GM21381 (cell line): Measurements from ENCODE around the gene CSTF3.

Source experiments
- ATAC-seq: cut with Tn5 transposase; IDR thresholded peaks from one replicate; pipeline ENCODE4 v1.9.1; 2021; ENCODE audit warnings: mild to moderate bottlenecking, moderate library complexity; ENCODE audit not compliant: unreplicated experiment

The CSTF3 gene

DNA sequence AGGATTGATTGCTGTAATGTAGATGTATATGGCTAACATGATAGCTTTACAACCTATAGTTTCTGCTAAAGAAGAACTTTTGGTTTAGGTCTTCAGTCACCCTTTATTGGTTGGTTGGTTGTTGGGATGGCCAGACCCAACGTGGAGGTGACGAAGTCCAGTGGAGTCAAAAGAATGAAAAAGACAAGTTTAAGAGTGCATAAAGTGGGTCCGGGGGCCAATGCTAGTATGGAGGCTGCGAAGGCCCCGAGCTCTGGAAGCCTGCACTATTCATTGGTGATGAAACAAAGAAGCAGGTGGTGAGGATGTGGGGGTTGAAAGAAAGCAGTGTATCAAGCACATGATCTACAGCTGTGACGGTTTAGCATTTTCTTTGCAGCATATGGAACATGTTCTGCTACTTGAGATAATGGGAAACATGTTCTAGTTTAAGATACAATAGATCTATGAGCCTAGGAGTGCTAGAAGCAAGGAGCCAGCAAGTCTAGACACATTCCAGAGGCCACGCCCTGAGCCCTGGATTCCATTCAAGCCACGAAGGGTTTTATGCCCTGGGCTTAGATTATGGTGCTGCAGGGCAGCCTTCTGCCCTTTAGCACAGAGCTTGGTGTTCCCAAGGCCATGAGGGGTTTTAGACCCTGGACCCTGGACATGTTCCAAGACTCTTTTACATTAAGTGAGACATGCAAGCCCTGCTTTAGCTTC lies 115.6 kb downstream of the CSTF3 start:
- ATAC-seq, result no peak

DNA sequence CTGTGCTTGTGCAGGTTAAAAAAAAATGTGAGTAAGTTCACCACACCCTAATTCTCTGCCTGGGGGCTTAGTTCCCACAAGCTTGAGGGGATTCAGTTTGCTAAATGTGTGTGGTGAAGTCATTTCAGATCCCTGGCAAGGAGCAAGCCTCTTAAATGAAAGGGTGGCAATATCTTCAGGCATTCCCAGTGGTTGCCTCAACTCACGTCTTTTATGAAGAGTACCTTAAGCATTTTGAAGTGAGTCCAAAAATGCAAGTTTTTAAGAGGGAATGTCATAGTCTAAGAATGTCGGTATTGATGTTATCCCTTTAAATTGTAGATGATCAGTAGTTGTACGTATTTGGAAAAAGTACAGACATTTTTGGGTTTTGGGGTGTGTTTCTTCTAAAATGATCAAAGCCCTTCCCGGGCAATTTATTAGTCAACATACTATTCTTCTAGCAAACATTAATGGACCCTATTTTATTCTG lies 117.0 kb downstream of the CSTF3 start:
- no peak for ATAC-seq

DNA sequence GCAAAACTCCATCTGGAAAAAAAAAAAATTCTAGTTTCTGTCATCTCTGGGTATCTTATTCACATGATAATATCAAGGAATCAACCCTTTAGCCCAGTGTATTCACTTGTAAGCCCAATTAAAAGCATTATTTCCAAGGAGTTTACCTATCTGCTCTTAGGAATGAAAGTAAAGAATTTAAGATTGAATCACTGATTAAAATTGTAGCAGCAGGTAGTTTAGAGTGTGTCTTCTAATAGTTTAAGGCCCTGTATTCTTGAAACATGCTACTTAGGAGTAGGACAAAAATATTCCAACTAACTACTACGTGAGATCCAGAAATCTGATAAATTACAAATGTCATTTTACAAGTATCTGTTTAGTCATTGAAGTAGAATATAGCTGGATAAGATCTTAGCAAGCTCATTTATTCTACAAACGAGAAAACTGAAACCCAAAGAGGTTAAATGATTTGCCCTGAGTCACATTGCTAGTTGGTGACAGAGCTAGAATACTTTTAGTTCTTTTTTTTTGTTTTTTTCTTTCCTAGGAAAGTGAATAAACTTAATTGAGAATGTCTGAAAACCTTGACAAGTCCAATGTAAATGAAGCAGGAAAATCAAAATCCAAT lies 118.0 kb downstream of the CSTF3 start:
- no peak for ATAC-seq

DNA sequence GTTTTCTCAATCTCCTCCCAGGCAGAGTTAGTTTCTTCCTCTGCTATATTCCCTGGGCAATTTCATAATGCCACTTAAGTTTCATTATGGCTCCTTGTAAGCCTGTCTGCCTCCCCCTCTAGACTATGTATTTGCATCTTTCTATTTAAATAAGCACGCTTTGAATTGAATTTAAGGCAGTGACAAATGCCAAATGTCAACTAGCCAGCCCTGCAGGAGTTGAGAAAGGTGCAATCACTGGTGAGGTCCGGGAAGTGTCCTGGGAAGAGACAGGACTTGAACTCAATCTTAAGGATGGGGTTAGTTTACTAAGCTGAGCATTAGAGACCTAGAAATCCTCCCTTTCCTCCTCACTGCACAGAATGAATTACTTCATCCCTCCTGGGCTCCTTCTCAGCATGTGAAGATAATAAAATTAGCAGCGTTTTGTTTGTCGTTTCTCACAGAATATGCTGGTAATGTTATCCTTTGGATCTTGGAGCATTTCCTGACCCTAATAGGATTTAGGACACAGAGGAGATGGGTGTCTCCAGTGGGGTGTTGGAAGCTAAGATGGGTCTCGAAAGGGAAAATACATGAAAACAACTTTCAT lies 120.3 kb downstream of the CSTF3 start:
- ATAC-seq, result no peak

DNA sequence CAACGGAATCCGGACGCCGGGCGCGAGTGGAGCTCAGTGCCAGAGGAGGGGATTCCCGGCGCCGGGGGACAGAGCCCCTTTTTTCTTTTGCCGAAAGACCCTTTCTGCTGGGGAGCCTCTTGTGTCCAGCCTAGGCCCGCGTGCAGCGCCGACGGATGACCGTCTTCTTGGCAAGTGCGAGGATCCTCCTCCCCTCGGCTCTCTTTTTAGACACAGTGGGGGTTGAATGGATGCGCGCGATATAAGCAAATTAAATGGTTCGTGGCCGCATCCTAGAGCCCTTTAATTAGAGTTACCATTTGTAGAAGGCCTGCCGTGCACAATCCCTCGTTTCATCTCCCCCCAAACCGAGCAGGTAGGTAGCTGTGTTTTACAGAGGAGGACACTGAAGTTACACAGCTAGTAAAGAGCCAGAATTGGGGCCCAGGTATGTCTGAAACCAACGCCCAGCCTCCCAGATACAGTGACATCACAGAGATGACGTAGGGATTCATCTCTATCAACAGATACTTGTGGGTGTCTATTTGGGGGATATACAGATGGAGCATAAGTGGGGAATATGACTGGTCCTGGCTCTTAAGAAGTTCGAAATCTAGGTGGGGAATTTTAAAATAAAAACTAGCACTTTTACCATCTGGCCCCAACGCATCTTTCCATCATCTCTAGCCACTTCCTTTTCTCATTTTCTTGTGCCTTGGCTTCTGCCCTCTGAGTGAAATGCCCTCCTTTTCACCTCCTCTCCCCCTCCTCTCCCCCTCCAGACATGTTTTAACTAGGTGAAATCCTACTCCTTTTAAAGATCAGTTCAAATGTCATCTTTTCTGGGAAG lies 121.0 kb downstream of the CSTF3 start:
- ATAC-seq, result peak; percentile 26

DNA sequence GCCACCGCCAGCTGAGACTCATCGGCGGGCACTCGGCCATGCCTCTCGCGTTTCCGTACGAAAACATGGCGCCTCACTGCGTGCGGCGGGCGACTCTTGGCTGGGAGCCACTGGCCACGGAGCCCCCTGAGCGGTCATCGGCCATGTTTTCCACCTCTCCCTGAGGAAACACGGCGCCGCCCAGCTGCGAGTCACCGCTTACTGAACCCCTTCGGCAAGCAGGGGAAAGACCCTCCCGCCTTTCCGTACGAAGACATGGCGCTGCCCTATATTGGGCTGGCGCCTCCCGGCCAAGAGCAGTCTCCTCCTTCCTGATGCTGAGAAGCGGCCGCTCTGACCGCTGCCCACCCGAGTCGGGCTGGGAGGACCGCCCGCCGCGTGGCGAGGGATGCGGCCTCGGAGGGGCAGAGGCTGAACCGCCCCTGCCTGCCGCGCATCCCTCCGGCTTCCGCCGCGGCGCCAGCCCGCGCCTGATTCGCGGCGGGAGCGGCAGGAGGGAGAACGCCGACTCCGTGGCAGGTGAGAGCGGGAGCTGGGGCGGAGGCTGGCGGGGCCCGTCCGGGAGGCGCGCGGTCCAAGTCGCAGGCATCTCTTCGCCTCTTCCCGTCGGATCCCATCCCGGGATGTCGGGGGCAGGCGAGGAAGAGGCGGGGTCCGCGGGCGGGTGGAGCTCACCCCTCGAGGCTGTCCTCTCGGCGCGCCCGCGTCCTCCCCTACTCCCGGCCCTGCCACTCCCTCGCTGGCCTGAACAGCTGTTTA lies 121.8 kb downstream of the CSTF3 start, which contains the start of gene TCP11L1:
Gene TCP11L1 (plus strand): TSS at position 299 of the 759 bp plus-strand sequence. CDS start 4,202 bp downstream, outside the sequence.
- peak; percentile 77 for ATAC-seq

DNA sequence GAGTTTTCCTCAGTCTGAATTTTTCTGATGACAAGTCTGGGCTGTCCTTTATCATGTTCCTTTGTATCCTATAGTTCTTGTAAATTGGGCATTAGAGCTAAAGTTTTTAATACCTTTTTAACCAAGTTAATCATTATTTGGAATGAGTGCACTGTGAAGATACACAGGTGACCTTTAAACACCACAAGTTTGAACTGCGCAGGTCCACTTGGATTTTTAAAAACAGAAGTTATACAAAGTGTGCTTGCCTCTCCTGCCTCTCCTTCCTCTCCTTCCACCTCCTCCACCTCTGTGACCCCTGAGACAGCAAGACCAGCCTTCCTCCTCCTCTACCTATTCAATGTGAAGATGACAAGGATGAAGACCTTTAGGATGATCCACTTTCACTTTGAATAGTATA lies 126.3 kb downstream of the CSTF3 start:
- no peak for ATAC-seq
